Liver (tissue), 9 donors: ENCODE results near the gene CDH4. TPM values are rescaled to one million over a fixed set of nuclear protein-coding genes. Genes with fewer than 3 reads are reported as not detected.

Experiments used
- DNase-seq: peaks from one replicate; pipeline ENCODE4 v3.0.0-alpha.2; 2017; ENCODE audit warnings: low spot score
- H3K27ac ChIP-seq, 2 donors: one replicate each; pipeline ENCODE4 v1.7.0; 2013; ENCODE audit warnings: inconsistent platforms in 2 of 2, low read length in 2 of 2, control low read depth in 1 of 2, low read depth in 1 of 2, mild to moderate bottlenecking in 1 of 2
- H3K27me3 ChIP-seq, 4 donors: one replicate each; pipeline versions ENCODE4 v1.6.1 to v1.7.0; 2013; ENCODE audit warnings: low read length in 3 of 4, inconsistent platforms in 1 of 4, mild to moderate bottlenecking in 1 of 4, moderate library complexity in 1 of 4; ENCODE audit not compliant: control insufficient read depth in 4 of 4, insufficient read depth in 4 of 4
- H3K36me3 ChIP-seq, 4 donors: one replicate each; pipeline versions ENCODE4 v1.6.1 to v1.7.0; 2013; ENCODE audit warnings: low read length in 3 of 4, mild to moderate bottlenecking in 3 of 4, low read depth in 1 of 4, moderate library complexity in 1 of 4; ENCODE audit not compliant: control insufficient read depth in 4 of 4, insufficient read depth in 3 of 4
- H3K4me1 ChIP-seq, 4 donors: one replicate each; pipeline versions ENCODE4 v1.6.1 to v1.7.0; 2013; ENCODE audit warnings: low read length in 3 of 4, mild to moderate bottlenecking in 3 of 4, moderate library complexity in 1 of 4; ENCODE audit not compliant: control insufficient read depth in 4 of 4, insufficient read depth in 4 of 4
- H3K4me3 ChIP-seq, 3 donors: one replicate each; pipeline versions ENCODE4 v1.6.1 to v1.7.0; 2013; ENCODE audit warnings: low read length in 3 of 3, control low read depth in 1 of 3, low read depth in 1 of 3, mild to moderate bottlenecking in 1 of 3
- H3K9ac ChIP-seq, 2 donors: one replicate each; pipeline ENCODE4 v1.7.0; 2013; ENCODE audit warnings: low read length in 2 of 2, mild to moderate bottlenecking in 2 of 2, moderate library complexity in 2 of 2, control low read depth in 1 of 2, low read depth in 1 of 2
- H3K9me3 ChIP-seq, 4 donors: one replicate each; pipeline versions ENCODE4 v1.6.1 to v1.7.0; 2013; ENCODE audit warnings: low read length in 3 of 4; ENCODE audit not compliant: control insufficient read depth in 4 of 4
- CTCF ChIP-seq: fragments of 150-350 bp; IDR thresholded peaks from 2 replicates; pipeline ENCODE4 v1.5.1; 2017; ENCODE audit warnings: improper control_type of control experiment, low read depth, low read length; ENCODE audit not compliant: missing input control
- EGR1 ChIP-seq, 2 donors: IDR thresholded peaks; 2 replicates each; pipeline ENCODE4 v1.6.1; 2016 to 2018; ENCODE audit warnings: antibody characterized with exemption in 2 of 2, low read depth in 2 of 2
- FOXA1 ChIP-seq: IDR thresholded peaks from 2 replicates; pipeline ENCODE4 v1.6.1; 2016; ENCODE audit warnings: antibody characterized with exemption
- FOXA2 ChIP-seq: IDR thresholded peaks from 2 replicates; pipeline ENCODE4 v1.6.1; 2016; ENCODE audit warnings: antibody characterized with exemption
- GABPA ChIP-seq, 2 donors: IDR thresholded peaks in 1 of 2; conservative IDR thresholded peaks in 1 of 2; 2 replicates each; pipeline ENCODE4 v1.6.1; 2016; ENCODE audit warnings: antibody characterized with exemption in 2 of 2, mild to moderate bottlenecking in 1 of 2, moderate library complexity in 1 of 2
- HNF4A ChIP-seq, 2 donors: conservative IDR thresholded peaks; 2 replicates each; pipeline ENCODE4 v1.6.1; 2016; ENCODE audit warnings: antibody characterized with exemption in 2 of 2, mild to moderate bottlenecking in 2 of 2
- HNF4G ChIP-seq: IDR thresholded peaks from 2 replicates; pipeline ENCODE4 v1.6.1; 2016; ENCODE audit warnings: antibody characterized with exemption
- MAX ChIP-seq: IDR thresholded peaks from 2 replicates; pipeline ENCODE4 v1.6.1; 2016; ENCODE audit warnings: antibody characterized with exemption
- NR2F2 ChIP-seq: IDR thresholded peaks from 2 replicates; pipeline ENCODE4 v1.6.1; 2016; ENCODE audit warnings: antibody characterized with exemption
- RXRA ChIP-seq, 2 donors: IDR thresholded peaks; 2 replicates each; pipeline ENCODE4 v1.6.1; 2017 to 2018; ENCODE audit warnings: antibody characterized with exemption in 2 of 2, mild to moderate bottlenecking in 1 of 2
- SP1 ChIP-seq: IDR thresholded peaks from 2 replicates; pipeline ENCODE4 v1.6.1; 2018; ENCODE audit warnings: antibody characterized with exemption, mild to moderate bottlenecking
- TAF1 ChIP-seq: conservative IDR thresholded peaks from 2 replicates; pipeline ENCODE4 v1.6.1; 2016; ENCODE audit warnings: antibody characterized with exemption, mild to moderate bottlenecking
- YY1 ChIP-seq: IDR thresholded peaks from 2 replicates; pipeline ENCODE4 v1.6.1; 2016; ENCODE audit warnings: antibody characterized with exemption, mild to moderate bottlenecking
- WGBS: extraction: QIAGEN DNeasy Blood & Tissue Kit; methylation state at CpG from one replicate; pipeline ENCODE4 v1.1.7; 2013; 5-methylcytosine and 5-hydroxymethylcytosine counted together
- polyA plus RNA-seq, 2 donors: library from polyadenylated mRNA; stranded (reverse) in 1 of 2; unstranded in 1 of 2; fragments of 200-250 nt in 1 of 2; fragments of >200 nt in 1 of 2; fragmentation: Nextera tagmentation in 1 of 2; extraction: Ambion mirVana in 1 of 2; gene quantifications; one replicate each; pipeline versions ENCODE4 v1.2.1 to v1.2.3, GENCODE V29; 2013 to 2015
- total RNA-seq, 2 donors: library from RNA; depleted of rRNA; stranded (reverse); fragments of >200 nt; gene quantifications; one replicate each; pipeline ENCODE4 v1.2.3, GENCODE V29; 2014
- TF ChIP-seq, protein P1 (sequence below): IDR thresholded peaks from 2 replicates; pipeline ENCODE4 v1.6.1; 2016; ENCODE audit warnings: antibody characterized with exemption
- TF ChIP-seq, protein P2 (sequence below): IDR thresholded peaks from 2 replicates; pipeline ENCODE4 v1.6.1; 2016; ENCODE audit warnings: antibody characterized with exemption, mild to moderate bottlenecking
- TF ChIP-seq, protein P3 (sequence below): IDR thresholded peaks from 2 replicates; pipeline ENCODE4 v1.6.1; 2016; ENCODE audit warnings: antibody characterized with exemption
- donor health status: healthy.
- donor health status: healthy.
- donor health status: healthy.
- donor health status: healthy.
- donor health status: healthy.

CDH4 gene
- total and polyA plus RNA-seq, 4 donors = 0.03 to 0.25 (median 0.19) TPM; not detected in 1

GRCh38 chr20:61706259-61706961 is 454.3 kb downstream of the CDH4 start:
- Histone ChIP-seq H3K36me3 (no peaks in the 10 kb centered on the region), H3K27ac (no peak overlapping the region), H3K27me3 (no peaks in the 10 kb centered on the region), H3K4me1 (no peaks in the 10 kb centered on the region), H3K9ac (no peak overlapping the region), H3K9me3 (no peaks in the 10 kb centered on the region), H3K4me3 (no peak overlapping the region)
- no peak for DNase-seq
- TF ChIP-seq MAX (no peak), FOXA1 (no peak), TAF1 (no peak), YY1 (no peak), SP1 (no peak), EGR1 (IDR thresholded peaks at IDR 0.05; ENCODE audit: low read depth in 2 of 2) (no peak), FOXA2 (no peak), CTCF (no peak), HNF4A (conservative IDR thresholded peaks at IDR 0.05) (no peak), HNF4G (no peak), RXRA (IDR thresholded peaks at IDR 0.05) (no peak)
- TF ChIP-seq, protein P1, sequence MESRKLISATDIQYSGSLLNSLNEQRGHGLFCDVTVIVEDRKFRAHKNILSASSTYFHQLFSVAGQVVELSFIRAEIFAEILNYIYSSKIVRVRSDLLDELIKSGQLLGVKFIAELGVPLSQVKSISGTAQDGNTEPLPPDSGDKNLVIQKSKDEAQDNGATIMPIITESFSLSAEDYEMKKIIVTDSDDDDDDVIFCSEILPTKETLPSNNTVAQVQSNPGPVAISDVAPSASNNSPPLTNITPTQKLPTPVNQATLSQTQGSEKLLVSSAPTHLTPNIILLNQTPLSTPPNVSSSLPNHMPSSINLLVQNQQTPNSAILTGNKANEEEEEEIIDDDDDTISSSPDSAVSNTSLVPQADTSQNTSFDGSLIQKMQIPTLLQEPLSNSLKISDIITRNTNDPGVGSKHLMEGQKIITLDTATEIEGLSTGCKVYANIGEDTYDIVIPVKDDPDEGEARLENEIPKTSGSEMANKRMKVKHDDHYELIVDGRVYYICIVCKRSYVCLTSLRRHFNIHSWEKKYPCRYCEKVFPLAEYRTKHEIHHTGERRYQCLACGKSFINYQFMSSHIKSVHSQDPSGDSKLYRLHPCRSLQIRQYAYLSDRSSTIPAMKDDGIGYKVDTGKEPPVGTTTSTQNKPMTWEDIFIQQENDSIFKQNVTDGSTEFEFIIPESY = no peak
- TF ChIP-seq, protein P2, sequence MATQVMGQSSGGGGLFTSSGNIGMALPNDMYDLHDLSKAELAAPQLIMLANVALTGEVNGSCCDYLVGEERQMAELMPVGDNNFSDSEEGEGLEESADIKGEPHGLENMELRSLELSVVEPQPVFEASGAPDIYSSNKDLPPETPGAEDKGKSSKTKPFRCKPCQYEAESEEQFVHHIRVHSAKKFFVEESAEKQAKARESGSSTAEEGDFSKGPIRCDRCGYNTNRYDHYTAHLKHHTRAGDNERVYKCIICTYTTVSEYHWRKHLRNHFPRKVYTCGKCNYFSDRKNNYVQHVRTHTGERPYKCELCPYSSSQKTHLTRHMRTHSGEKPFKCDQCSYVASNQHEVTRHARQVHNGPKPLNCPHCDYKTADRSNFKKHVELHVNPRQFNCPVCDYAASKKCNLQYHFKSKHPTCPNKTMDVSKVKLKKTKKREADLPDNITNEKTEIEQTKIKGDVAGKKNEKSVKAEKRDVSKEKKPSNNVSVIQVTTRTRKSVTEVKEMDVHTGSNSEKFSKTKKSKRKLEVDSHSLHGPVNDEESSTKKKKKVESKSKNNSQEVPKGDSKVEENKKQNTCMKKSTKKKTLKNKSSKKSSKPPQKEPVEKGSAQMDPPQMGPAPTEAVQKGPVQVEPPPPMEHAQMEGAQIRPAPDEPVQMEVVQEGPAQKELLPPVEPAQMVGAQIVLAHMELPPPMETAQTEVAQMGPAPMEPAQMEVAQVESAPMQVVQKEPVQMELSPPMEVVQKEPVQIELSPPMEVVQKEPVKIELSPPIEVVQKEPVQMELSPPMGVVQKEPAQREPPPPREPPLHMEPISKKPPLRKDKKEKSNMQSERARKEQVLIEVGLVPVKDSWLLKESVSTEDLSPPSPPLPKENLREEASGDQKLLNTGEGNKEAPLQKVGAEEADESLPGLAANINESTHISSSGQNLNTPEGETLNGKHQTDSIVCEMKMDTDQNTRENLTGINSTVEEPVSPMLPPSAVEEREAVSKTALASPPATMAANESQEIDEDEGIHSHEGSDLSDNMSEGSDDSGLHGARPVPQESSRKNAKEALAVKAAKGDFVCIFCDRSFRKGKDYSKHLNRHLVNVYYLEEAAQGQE = no peak
- 88% methylated on average over 29 of the region's 29 CpGs for WGBS

- Histone ChIP-seq H3K9me3 (no peaks in the 10 kb centered on the region), H3K36me3 (no peaks in the 10 kb centered on the region), H3K27ac (no peak overlapping the region), H3K4me1 (no peaks in the 10 kb centered on the region), H3K27me3 (no peaks in the 10 kb centered on the region), H3K9ac (no peak overlapping the region), H3K4me3 (no peak overlapping the region)
- WGBS = 85% methylated on average over 11 of the region's 11 CpGs
- DNase-seq = no peak
- TF ChIP-seq, protein P1 = no peak
- TF ChIP-seq TAF1 (no peak), GABPA (IDR thresholded peaks at IDR 0.05 in 1 of 2, conservative IDR thresholded peaks at IDR 0.05 in 1 of 2) (no peak), MAX (no peak), NR2F2 (no peak), FOXA2 (no peak)
- TF ChIP-seq, protein P3, sequence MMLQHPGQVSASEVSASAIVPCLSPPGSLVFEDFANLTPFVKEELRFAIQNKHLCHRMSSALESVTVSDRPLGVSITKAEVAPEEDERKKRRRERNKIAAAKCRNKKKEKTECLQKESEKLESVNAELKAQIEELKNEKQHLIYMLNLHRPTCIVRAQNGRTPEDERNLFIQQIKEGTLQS = no peak
These were observed 456.8 kb downstream of the CDH4 start for GRCh38 chr20:61708891-61709290.
